Neuronal stem cell (in vitro differentiated cells): ENCODE data around the gene GABBR2.
A peak's percentile ranks its signal among the peaks of the same experiment; 100 is the strongest.

Source experiments
- DNase-seq: peaks from one replicate; pipeline ENCODE4 v3.0.0-alpha.2; 2013; ENCODE audit warnings: low spot score
- H2AFZ ChIP-seq: one replicate; pipeline ENCODE4 v1.6.1; 2013; ENCODE audit warnings: mild to moderate bottlenecking, low read length, inconsistent platforms
- H2AK5ac ChIP-seq: 2 replicates; pipeline ENCODE4 v1.6.1; 2013; ENCODE audit warnings: low read depth, mild to moderate bottlenecking, inconsistent platforms, low read length, moderate library complexity, mixed read lengths
- H2BK120ac ChIP-seq: 2 replicates; pipeline ENCODE4 v1.6.1; 2013; ENCODE audit warnings: low read depth, mild to moderate bottlenecking, inconsistent platforms, low read length, moderate library complexity, mixed read lengths
- H2BK12ac ChIP-seq: one replicate; pipeline ENCODE4 v1.6.1; 2013; ENCODE audit warnings: low read length, inconsistent platforms
- H2BK15ac ChIP-seq: 2 replicates; pipeline ENCODE4 v1.6.1; 2013; ENCODE audit warnings: mild to moderate bottlenecking, low read length, inconsistent platforms, mixed read lengths
- H2BK5ac ChIP-seq: one replicate; pipeline ENCODE4 v1.6.1; 2013; ENCODE audit warnings: inconsistent platforms, mild to moderate bottlenecking, low read length, moderate library complexity
- H3K14ac ChIP-seq: one replicate; pipeline ENCODE4 v1.6.1; 2013; ENCODE audit warnings: low read length, inconsistent platforms
- H3K18ac ChIP-seq: 2 replicates; pipeline ENCODE4 v1.6.1; 2013; ENCODE audit warnings: low read length, inconsistent platforms
- H3K23ac ChIP-seq: 2 replicates; pipeline ENCODE4 v1.6.1; 2013; ENCODE audit warnings: low read depth, mild to moderate bottlenecking, mixed read lengths, low read length, inconsistent platforms; ENCODE audit not compliant: poor library complexity
- H3K27ac ChIP-seq: replicated peaks from 3 replicates; pipeline ENCODE4 v1.5.1; 2013; ENCODE audit warnings: low read length, inconsistent platforms
- H3K27me3 ChIP-seq, 3 experiments: 2 replicates each; pipeline ENCODE4 v1.6.1; 2013; ENCODE audit warnings: low read length in 3 of 3, mild to moderate bottlenecking in 2 of 3, inconsistent platforms in 1 of 3, low read depth in 1 of 3, mixed read lengths in 1 of 3, moderate library complexity in 1 of 3; ENCODE audit not compliant: control insufficient read depth in 3 of 3, insufficient read depth in 3 of 3
- H3K36me3 ChIP-seq, 2 donors: replicated peaks in 1 of 2; 2 replicates each; pipeline ENCODE4 v1.6.1; 2013; ENCODE audit warnings: low read length in 2 of 2; ENCODE audit not compliant: control insufficient read depth in 2 of 2, insufficient read depth in 2 of 2
- H3K4ac ChIP-seq: 2 replicates; pipeline ENCODE4 v1.6.1; 2013; ENCODE audit warnings: inconsistent platforms, mild to moderate bottlenecking, low read length, moderate library complexity
- H3K4me1 ChIP-seq, 2 donors: 1 replicate in 1 of 2; 2 replicates in 1 of 2; pipeline ENCODE4 v1.6.1; 2013; ENCODE audit warnings: low read length in 2 of 2, low read depth in 1 of 2; ENCODE audit not compliant: control insufficient read depth in 2 of 2, insufficient read depth in 1 of 2
- H3K4me2 ChIP-seq: one replicate; pipeline ENCODE4 v1.6.1; 2013; ENCODE audit warnings: mild to moderate bottlenecking, low read length, inconsistent platforms; ENCODE audit not compliant: insufficient read depth, poor library complexity, severe bottlenecking
- H3K4me3 ChIP-seq, 2 donors: 2 replicates each; pipeline ENCODE4 v1.5.1; 2013; ENCODE audit warnings: low read length in 2 of 2, mild to moderate bottlenecking in 2 of 2, inconsistent platforms in 1 of 2, moderate library complexity in 1 of 2
- H3K79me1 ChIP-seq: one replicate; pipeline ENCODE4 v1.6.1; 2013; ENCODE audit warnings: low read depth, mild to moderate bottlenecking, inconsistent platforms, low read length, moderate library complexity
- H3K9ac ChIP-seq: one replicate; pipeline ENCODE4 v1.6.1; 2013; ENCODE audit warnings: mild to moderate bottlenecking, low read depth, low read length, inconsistent platforms; ENCODE audit not compliant: poor library complexity
- H3K9me3 ChIP-seq, 2 donors: replicated peaks in 1 of 2; 2 replicates each; pipeline versions ENCODE3 to v1.6.1; 2013; ENCODE audit warnings: low read length in 2 of 2, mild to moderate bottlenecking in 2 of 2, inconsistent platforms in 1 of 2, low read depth in 1 of 2, mixed read lengths in 1 of 2, moderate library complexity in 1 of 2; ENCODE audit not compliant: control insufficient read depth in 2 of 2, insufficient read depth in 1 of 2
- H4K8ac ChIP-seq: one replicate; pipeline ENCODE4 v1.6.1; 2013; ENCODE audit warnings: low read depth, mild to moderate bottlenecking, inconsistent platforms, low read length, moderate library complexity
- H4K91ac ChIP-seq: one replicate; pipeline ENCODE4 v1.6.1; 2013; ENCODE audit warnings: low read length, low read depth, mild to moderate bottlenecking, inconsistent platforms; ENCODE audit not compliant: poor library complexity
- WGBS, 2 donors: extraction: QIAGEN DNeasy Blood & Tissue Kit; methylation state at CpG; one replicate each; pipeline ENCODE4 v1.1.7; 2013; ENCODE audit warnings: missing lambda C conversion rate in 2 of 2, mixed read lengths in 1 of 2; ENCODE audit not compliant: insufficient read length in 2 of 2, insufficient replicate concordance in 1 of 2; ENCODE audit errors: extremely low coverage in 2 of 2; 5-methylcytosine and 5-hydroxymethylcytosine counted together

GABBR2 gene

DNA sequence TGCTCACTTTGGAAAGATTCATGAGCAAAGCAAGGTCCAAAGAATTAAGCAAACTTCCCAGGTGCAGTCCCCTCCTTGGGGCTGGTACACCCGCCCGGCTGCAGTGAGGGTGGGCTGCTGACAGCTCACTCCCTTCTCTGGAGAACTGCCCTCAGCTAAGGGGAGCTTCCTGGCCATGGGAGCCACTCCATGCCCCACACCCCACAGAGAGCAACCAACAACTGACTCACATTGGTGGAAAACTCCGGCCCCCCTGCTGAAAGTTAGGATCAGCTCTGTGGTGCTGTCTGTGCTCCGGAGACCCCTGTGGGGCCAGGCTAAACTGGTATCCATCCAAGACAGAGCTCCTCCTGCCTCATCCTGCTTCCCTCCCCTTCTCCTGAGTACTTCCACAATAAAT, 223.0 kb downstream of the GABBR2 start:
- Histone ChIP-seq H2BK120ac (no peak overlapping the region), H3K27ac (no peak overlapping the region), H3K4me3 (no peak overlapping the region), H3K79me1 (no peaks in the 10 kb centered on the region), H3K14ac (no peak overlapping the region), H2BK12ac (no peak overlapping the region), H2BK15ac (no peak overlapping the region), H3K9ac (no peak overlapping the region), H3K9me3 (no peaks in the 10 kb centered on the region), H2AK5ac (no peak overlapping the region), H4K91ac (no peak overlapping the region), H3K4me2 (no peak overlapping the region), H3K4ac (no peak overlapping the region), H3K4me1 (peaks cover 0 to 8% of the 10 kb centered on the region in 2 donors), H2AFZ (no peak overlapping the region), H3K18ac (no peak overlapping the region), H3K27me3 (peaks cover 0 to 8% (median 0%) of the 10 kb centered on the region in 3 experiments), H2BK5ac (no peak overlapping the region), H4K8ac (no peak overlapping the region), H3K36me3 (no peaks in the 10 kb centered on the region), H3K23ac (no peak overlapping the region)
- WGBS, 2 donors: no CpG with 5 or more reads among the region's 4 CpGs
- DNase-seq: no peak

DNA sequence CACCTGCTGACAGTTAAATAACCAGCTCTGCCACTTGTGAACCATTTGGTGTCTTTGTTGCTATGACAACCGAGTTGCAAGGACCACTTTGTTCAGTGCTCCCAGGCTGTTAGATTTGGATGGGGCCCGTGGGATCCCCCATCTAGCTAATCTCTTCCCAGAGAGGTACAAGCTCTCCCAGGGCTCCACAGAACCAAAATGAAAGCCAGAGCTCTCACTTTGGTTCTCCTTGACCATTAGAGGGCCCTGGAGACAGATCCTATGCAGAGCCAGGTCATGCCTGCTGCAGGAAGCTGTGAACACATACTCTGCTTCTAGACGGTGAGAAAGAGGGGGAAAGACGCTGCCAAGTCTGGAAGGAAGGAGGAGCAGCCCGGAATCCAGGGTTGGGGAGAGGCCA, 224.6 kb downstream of the GABBR2 start:
- H3K9ac ChIP-seq: no peak overlapping the region
- no peak overlapping the region for H2AFZ ChIP-seq
- no peak overlapping the region for H4K8ac ChIP-seq
- H3K79me1 ChIP-seq: no peaks in the 10 kb centered on the region
- no peak overlapping the region for H2BK12ac ChIP-seq
- no peak overlapping the region for H3K23ac ChIP-seq
- H3K4me2 ChIP-seq: no peak overlapping the region
- H2BK120ac ChIP-seq: no peak overlapping the region
- peaks cover 0 to 3% (median 0%) of the 10 kb centered on the region in 3 experiments for H3K27me3 ChIP-seq
- no peak overlapping the region for H2BK15ac ChIP-seq
- H2AK5ac ChIP-seq: no peak overlapping the region
- no peak overlapping the region for H4K91ac ChIP-seq
- H3K4me1 ChIP-seq: peaks cover 0 to 5% of the 10 kb centered on the region in 2 donors
- no peaks in the 10 kb centered on the region for H3K36me3 ChIP-seq
- no peak overlapping the region for H2BK5ac ChIP-seq
- H3K14ac ChIP-seq: no peak overlapping the region
- H3K4ac ChIP-seq: no peak overlapping the region
- no peak overlapping the region for H3K18ac ChIP-seq
- H3K27ac ChIP-seq: no peak overlapping the region
- H3K9me3 ChIP-seq: no peaks in the 10 kb centered on the region
- H3K4me3 ChIP-seq: no peak overlapping the region
- WGBS, 2 donors: no CpG with 5 or more reads among the region's 5 CpGs
- DNase-seq: no peak

DNA sequence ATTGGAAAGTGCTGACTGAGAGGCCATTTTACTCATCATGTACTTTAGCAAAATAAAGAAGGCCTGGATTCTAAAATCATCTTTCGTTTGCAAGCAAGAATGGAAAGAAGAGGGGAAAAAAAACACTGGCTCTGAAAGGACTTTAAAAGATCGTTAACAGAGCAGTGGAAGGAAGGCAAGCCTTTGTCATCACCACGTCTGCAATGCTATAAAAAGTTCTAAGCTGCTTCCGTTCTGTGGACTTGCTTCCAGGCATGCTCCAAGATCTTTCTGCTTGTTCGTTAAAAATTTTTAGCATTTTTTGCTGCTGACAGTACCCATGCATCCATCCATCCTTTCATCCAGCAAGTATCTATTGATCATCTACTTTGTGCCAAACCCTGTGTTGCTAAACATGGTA, 226.5 kb downstream of the GABBR2 start:
- Histone ChIP-seq H2BK5ac (no peak overlapping the region), H3K9ac (no peak overlapping the region), H3K4me1 (peaks cover 0 to 4% of the 10 kb centered on the region in 2 donors), H2BK12ac (no peak overlapping the region), H2AFZ (no peak overlapping the region), H3K27me3 (no peaks in the 10 kb centered on the region), H3K4ac (no peak overlapping the region), H2BK120ac (no peak overlapping the region), H3K9me3 (no peaks in the 10 kb centered on the region), H4K8ac (no peak overlapping the region), H3K27ac (no peak overlapping the region), H3K18ac (no peak overlapping the region), H2AK5ac (no peak overlapping the region), H3K79me1 (no peaks in the 10 kb centered on the region), H4K91ac (no peak overlapping the region), H3K4me2 (no peak overlapping the region), H3K14ac (no peak overlapping the region), H2BK15ac (no peak overlapping the region), H3K4me3 (no peak overlapping the region), H3K23ac (no peak overlapping the region), H3K36me3 (no peaks in the 10 kb centered on the region)
- no CpG with 5 or more reads among the region's 5 CpGs for WGBS, 2 donors
- no peak for DNase-seq

DNA sequence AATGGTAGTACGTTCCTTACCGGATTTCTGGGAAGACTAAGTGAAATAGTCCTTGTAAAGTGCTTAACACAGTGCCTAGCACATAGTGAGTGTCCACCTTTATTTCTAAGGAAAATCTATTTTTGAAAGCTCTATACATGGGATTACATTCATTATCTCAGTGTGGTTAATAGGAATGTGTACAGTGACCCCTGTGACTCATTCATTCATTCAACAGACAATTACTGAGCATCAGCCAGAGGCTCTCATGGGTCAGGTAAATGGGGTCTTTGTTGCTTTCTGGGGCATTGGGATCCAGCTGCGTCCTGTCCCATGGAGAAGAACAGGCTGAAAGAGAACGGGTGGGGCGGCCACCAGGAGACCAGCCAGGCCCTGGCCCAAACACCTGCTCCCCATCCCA, 227.1 kb downstream of the GABBR2 start:
- Histone ChIP-seq H3K4me2 (no peak overlapping the region), H3K9me3 (no peaks in the 10 kb centered on the region), H2BK5ac (no peak overlapping the region), H4K8ac (no peak overlapping the region), H3K4me1 (peaks cover 0 to 4% of the 10 kb centered on the region in 2 donors), H3K14ac (no peak overlapping the region), H3K9ac (no peak overlapping the region), H3K36me3 (no peaks in the 10 kb centered on the region), H3K23ac (no peak overlapping the region), H4K91ac (no peak overlapping the region), H3K4me3 (no peak overlapping the region), H3K27me3 (no peaks in the 10 kb centered on the region), H3K79me1 (no peaks in the 10 kb centered on the region), H3K4ac (no peak overlapping the region), H2AFZ (no peak overlapping the region), H3K18ac (peak overlapping the region; percentile 24), H2BK120ac (no peak overlapping the region), H2AK5ac (no peak overlapping the region), H3K27ac (no peak overlapping the region), H2BK12ac (no peak overlapping the region), H2BK15ac (no peak overlapping the region)
- no peak for DNase-seq
- WGBS, 2 donors: no CpG with 5 or more reads among the region's 5 CpGs
